ENCODE results near the gene HSPB9.
A peak's percentile ranks its signal among the peaks of the same experiment; 100 is the strongest.

Gene HSPB9

GRCh38 chr17:42111265-42111636 is 11.4 kb upstream of the HSPB9 start:
- peak overlapping the region; percentile 90 for H3K27ac Mint-ChIP-seq
- H3K36me3 Mint-ChIP-seq = peaks cover 12% of the 10 kb centered on the region
- peaks cover 72% of the 10 kb centered on the region for H3K4me1 Mint-ChIP-seq
- no peak for ATAC-seq
- no peak overlapping the region for H3K4me3 Mint-ChIP-seq
- no peaks in the 10 kb centered on the region for H3K27me3 Mint-ChIP-seq
- no peaks in the 10 kb centered on the region for H3K9me3 Mint-ChIP-seq

- peak overlapping the region; percentile 90 for H3K27ac Mint-ChIP-seq
- H3K36me3 Mint-ChIP-seq = peaks cover 17% of the 10 kb centered on the region
- H3K4me3 Mint-ChIP-seq = peak overlapping the region; percentile 71
- H3K4me1 Mint-ChIP-seq = peaks cover 79% of the 10 kb centered on the region
- H3K27me3 Mint-ChIP-seq = no peaks in the 10 kb centered on the region
- H3K9me3 Mint-ChIP-seq = no peaks in the 10 kb centered on the region
- ATAC-seq = no peak
These were observed 10.6 kb upstream of the HSPB9 start for GRCh38 chr17:42111871-42112551.

GRCh38 chr17:42112552-42113176 is 9.9 kb upstream of the HSPB9 start, which contains the start of gene DHX58:
TSS of gene DHX58 (minus strand) at chr17:42112714. CDS start at chr17:42111892, 822 bp downstream.
- H3K4me1 Mint-ChIP-seq = peaks cover 84% of the 10 kb centered on the region
- peaks cover 23% of the 10 kb centered on the region for H3K36me3 Mint-ChIP-seq
- peak; percentile 86 for ATAC-seq

GRCh38 chr17:42113293-42114069 is 9.1 kb upstream of the HSPB9 start:
- H3K4me1 Mint-ChIP-seq = peaks cover 83% of the 10 kb centered on the region
- peak overlapping the region; percentile 90 for H3K27ac Mint-ChIP-seq
- peaks cover 28% of the 10 kb centered on the region for H3K36me3 Mint-ChIP-seq
- no peaks in the 10 kb centered on the region for H3K9me3 Mint-ChIP-seq
- ATAC-seq = no peak
- no peak overlapping the region for H3K4me3 Mint-ChIP-seq
- no peaks in the 10 kb centered on the region for H3K27me3 Mint-ChIP-seq

More at GRCh38 chr17:42112552-42113176, 9.9 kb upstream of the HSPB9 start, which contains the start of gene DHX58:
- H3K27ac Mint-ChIP-seq = peak within 1 kb of the TSS; percentile 90
- H3K4me3 Mint-ChIP-seq = peak within 1 kb of the TSS; percentile 71
- no peaks in the 10 kb centered on the region for H3K27me3 Mint-ChIP-seq
- no peaks in the 10 kb centered on the region for H3K9me3 Mint-ChIP-seq

DNA sequence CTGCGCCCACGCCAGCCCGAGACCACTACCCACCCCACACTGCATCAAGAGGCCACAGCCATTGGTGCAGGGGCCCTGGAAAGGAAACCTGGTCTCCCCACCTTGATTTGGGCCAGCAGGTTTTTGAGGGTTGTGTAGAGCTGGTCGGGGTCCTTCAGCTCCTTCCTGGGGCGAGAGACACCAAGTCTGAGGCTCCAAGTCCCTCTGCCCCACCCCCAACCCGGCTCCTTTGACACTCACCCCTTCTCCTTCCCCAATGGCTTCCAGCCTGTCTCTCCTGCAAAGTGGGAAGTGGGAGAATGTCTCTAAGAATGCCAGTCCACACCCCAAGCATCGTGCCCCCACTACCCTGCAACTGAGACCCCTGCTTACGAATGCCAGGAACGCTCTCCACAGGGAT is 8.5 kb upstream of the HSPB9 start:
- no peaks in the 10 kb centered on the region for H3K27me3 Mint-ChIP-seq
- no peak overlapping the region for H3K4me3 Mint-ChIP-seq
- peaks cover 85% of the 10 kb centered on the region for H3K4me1 Mint-ChIP-seq
- peak overlapping the region; percentile 90 for H3K27ac Mint-ChIP-seq
- ATAC-seq = no peak
- peaks cover 33% of the 10 kb centered on the region for H3K36me3 Mint-ChIP-seq
- H3K9me3 Mint-ChIP-seq = no peaks in the 10 kb centered on the region

DNA sequence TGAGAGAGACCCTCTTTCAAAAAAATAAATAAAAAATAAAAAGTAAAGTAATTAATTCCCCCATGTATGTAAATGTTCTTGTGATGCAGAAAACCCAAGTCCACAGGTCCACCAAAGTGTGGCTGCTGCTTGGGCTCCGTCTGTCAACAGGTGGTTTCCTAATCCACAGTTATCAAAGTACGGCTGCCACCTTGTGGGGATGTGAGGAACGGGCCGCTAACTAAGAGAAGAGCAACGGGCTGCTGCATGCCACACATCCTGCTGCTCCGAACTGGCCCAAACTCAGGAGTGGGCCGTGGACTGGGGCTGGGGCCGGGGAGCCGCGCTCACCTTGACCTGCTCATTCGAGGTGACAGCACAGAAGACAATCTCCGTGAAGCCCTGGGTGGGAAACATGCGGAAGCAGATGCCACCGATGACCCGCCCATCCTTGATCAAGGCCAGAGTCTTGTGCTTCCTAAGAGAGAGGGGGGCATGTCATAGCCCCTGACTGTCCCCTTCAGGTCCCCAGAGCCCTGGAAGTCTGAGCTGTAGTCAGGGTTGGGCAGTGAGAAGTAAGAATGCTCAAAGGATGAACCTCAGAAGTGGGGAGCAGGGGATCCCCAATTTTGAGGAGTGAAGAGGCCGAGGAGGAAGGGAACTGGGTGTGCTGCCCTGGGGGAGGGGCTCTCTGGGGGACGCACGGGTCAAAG is 5.8 kb upstream of the HSPB9 start:
- Mint-ChIP-seq H3K36me3 (peaks cover 28% of the 10 kb centered on the region), H3K4me1 (peaks cover 83% of the 10 kb centered on the region), H3K27me3 (no peaks in the 10 kb centered on the region), H3K4me3 (no peak overlapping the region), H3K9me3 (no peaks in the 10 kb centered on the region), H3K27ac (peak overlapping the region; percentile 90)
- ATAC-seq = peak; percentile 62

GRCh38 chr17:42117397-42118125 is 5.0 kb upstream of the HSPB9 start:
- Mint-ChIP-seq H3K4me3 (no peak overlapping the region), H3K27me3 (no peaks in the 10 kb centered on the region), H3K9me3 (no peaks in the 10 kb centered on the region), H3K36me3 (peaks cover 34% of the 10 kb centered on the region), H3K27ac (peak overlapping the region; percentile 90), H3K4me1 (peaks cover 76% of the 10 kb centered on the region)
- no peak for ATAC-seq

DNA sequence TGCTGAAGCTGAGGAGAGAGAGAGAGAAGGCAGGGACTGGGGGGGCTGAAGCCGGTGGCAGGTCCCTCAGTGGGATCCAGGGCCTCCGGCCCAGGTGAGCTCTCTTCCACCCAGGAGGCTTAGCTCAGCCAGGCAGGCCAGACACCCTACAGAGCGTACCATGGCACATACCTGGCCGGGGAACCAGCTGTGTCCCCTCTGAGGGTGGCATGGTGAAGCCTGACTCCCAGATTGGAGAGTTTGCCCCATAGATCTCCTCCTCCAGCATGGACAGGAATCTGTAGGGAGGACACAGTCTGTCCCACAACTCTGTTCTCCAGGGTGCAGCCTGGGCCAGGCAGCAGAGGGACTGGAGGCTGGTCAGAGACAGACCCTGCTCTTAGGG is 4.5 kb upstream of the HSPB9 start:
- Mint-ChIP-seq H3K36me3 (peaks cover 34% of the 10 kb centered on the region), H3K27me3 (no peaks in the 10 kb centered on the region), H3K27ac (peak overlapping the region; percentile 90)

GRCh38 chr17:42118545-42118944 is 4.1 kb upstream of the HSPB9 start:
- Mint-ChIP-seq H3K27me3 (no peaks in the 10 kb centered on the region), H3K4me3 (no peak overlapping the region), H3K27ac (no peak overlapping the region), H3K4me1 (peaks cover 67% of the 10 kb centered on the region), H3K9me3 (no peaks in the 10 kb centered on the region), H3K36me3 (peaks cover 34% of the 10 kb centered on the region)
- ATAC-seq = no peak

More for the DNA sequence above, 4.5 kb upstream of the HSPB9 start:
- Mint-ChIP-seq H3K9me3 (no peaks in the 10 kb centered on the region), H3K4me3 (no peak overlapping the region), H3K4me1 (peaks cover 70% of the 10 kb centered on the region)
- no peak for ATAC-seq

DNA sequence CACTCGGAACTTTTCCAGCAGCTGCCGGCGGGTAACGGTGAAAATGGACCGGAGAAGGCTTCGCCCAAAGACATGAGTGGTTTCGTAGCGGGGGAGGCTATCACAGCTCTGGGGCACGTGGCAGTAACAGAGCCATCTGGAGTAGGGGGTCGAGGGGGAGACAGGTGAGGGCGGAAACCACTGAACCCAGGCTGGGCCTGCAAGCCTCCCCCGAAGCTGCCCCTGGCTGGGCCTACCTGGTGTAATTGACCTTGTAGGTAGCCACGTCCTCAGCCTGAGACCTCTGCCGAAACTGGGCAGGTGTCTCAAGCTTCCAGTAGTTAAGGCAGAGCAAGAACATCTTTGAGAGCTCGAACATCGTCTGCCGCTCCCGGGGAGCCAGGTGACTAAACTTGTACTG is 3.3 kb upstream of the HSPB9 start:
- no peak for ATAC-seq
- H3K36me3 Mint-ChIP-seq = peaks cover 36% of the 10 kb centered on the region
- no peak overlapping the region for H3K4me3 Mint-ChIP-seq
- no peaks in the 10 kb centered on the region for H3K27me3 Mint-ChIP-seq
- no peaks in the 10 kb centered on the region for H3K9me3 Mint-ChIP-seq
- no peak overlapping the region for H3K27ac Mint-ChIP-seq
- peaks cover 60% of the 10 kb centered on the region for H3K4me1 Mint-ChIP-seq

- peak overlapping the region; percentile 45 for H3K4me3 Mint-ChIP-seq
- H3K27ac Mint-ChIP-seq = no peak overlapping the region
- H3K4me1 Mint-ChIP-seq = peaks cover 50% of the 10 kb centered on the region
- H3K36me3 Mint-ChIP-seq = peaks cover 39% of the 10 kb centered on the region
- no peaks in the 10 kb centered on the region for H3K27me3 Mint-ChIP-seq
- H3K9me3 Mint-ChIP-seq = no peaks in the 10 kb centered on the region
- ATAC-seq = no peak
These were observed 2.3 kb upstream of the HSPB9 start for GRCh38 chr17:42120161-42120769.

DNA sequence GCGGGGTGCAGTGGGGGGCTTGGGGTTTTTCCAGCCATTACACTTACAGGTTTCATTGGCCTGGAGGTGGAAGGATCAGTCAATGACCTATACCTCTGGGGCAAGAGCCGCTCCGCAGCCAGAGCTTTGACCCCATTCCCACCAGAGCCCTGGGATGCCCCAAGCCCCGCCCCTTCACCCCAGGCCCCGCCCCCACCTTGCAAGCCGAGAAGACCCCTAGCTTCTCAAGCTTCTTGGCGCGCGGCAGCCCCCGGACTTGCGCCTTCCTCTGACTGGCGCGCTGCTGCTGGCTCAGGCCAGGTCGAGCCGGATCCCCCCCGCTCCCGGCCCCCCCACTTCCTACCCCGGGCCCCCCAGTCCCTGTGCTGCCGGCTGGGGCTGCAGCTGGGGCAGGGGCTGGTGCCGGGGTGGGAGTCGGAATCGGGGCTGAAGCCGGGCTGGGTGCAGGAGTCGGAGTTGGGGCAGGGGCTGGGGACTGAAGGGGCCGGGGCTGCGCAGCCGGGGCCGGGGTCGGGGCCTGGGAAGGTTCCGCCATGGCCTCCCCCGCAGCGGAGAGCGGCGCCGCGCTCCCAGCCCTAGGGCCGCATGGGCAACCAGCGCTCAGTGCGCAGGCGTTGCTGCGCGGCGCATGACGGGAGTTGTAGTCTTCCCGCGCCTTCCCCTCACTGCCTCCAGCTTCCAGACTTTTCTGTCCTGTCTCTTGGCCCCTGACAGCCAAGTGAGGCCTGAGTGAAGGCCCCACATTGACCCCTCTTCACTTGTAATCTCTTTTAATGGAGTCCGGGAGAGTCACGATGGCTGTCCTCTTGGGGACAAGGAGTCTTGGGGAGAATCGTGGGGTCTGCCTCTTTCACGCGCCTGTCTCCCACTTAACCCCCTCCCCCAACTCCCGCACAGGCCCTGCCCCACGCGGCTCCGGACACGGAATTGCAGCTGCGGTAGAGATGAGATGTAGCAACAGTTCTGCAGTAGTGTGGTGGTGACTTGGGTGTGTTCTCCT is 1.5 kb upstream of the HSPB9 start, which contains the start of gene KAT2A:
Gene KAT2A (minus strand): TSS at position 598 of the 1,000 bp plus-strand sequence. CDS start 63 bp downstream, at position 535.
- no peaks in the 10 kb centered on the region for H3K9me3 Mint-ChIP-seq
- no peak within 1 kb of the TSS for H3K27ac Mint-ChIP-seq
- H3K27me3 Mint-ChIP-seq = no peaks in the 10 kb centered on the region
- peaks cover 42% of the 10 kb centered on the region for H3K4me1 Mint-ChIP-seq
- H3K4me3 Mint-ChIP-seq = peak within 1 kb of the TSS; percentile 67
- ATAC-seq = peak; percentile 90
- peaks cover 47% of the 10 kb centered on the region for H3K36me3 Mint-ChIP-seq

DNA sequence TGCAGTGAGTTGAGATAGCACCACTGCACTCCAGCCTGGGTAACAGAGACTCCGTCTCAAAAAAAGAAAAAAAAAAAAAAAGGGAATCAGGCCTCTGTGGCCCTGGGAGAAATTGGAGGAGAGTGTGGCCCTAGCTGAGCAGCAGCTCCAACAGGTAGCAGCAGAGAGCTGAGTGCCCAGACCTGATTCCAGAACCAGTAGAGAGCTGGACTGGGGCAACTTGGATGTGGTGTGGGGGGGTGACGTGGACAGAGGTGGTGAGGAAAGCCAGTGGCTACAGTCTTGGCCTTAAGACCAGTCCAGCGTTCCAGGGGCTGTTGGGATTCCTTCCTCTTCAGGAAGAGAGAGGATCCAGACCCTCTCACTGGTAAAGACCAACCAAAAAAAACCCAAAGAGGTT is 1.7 kb downstream of the HSPB9 start:
- Mint-ChIP-seq H3K4me1 (peaks cover 14% of the 10 kb centered on the region), H3K4me3 (no peak overlapping the region), H3K27me3 (no peaks in the 10 kb centered on the region), H3K36me3 (peaks cover 54% of the 10 kb centered on the region), H3K27ac (no peak overlapping the region), H3K9me3 (no peaks in the 10 kb centered on the region)
- no peak for ATAC-seq
